ENCODE results near the gene RNF121. TPM values are rescaled to one million over a fixed set of nuclear protein-coding genes. Genes with fewer than 3 reads are reported as not detected.

Gene RNF121
- total and polyA plus RNA-seq, 2 donors (not counting 1 experiment from before 2014, with no cell fraction given), result 31.7 to 56.0 TPM

GRCh38 chr11:72007587-72007986 lies 78.7 kb downstream of the RNF121 start:
- Histone ChIP-seq H3K79me2 (ENCODE audit: control insufficient read depth, insufficient read depth, low read length) (peaks cover 4% of the 10 kb centered on the region), H3K27me3 (replicated peaks in 1 of 4; ENCODE audit: control extremely low read depth in 1 of 4, control insufficient read depth in 3 of 4, insufficient read depth in 4 of 4, low read length in 3 of 4) (no peaks in the 10 kb centered on the region), H3K4me3 (ENCODE audit: control extremely low read depth in 1 of 5, extremely low read depth in 1 of 5, insufficient read depth in 1 of 5, low read depth in 2 of 5, low read length in 4 of 5) (no peak overlapping the region), H2AFZ (ENCODE audit: insufficient read depth, low read depth, low read length, poor library complexity, severe bottlenecking) (no peak overlapping the region), H3K4me1 (ENCODE audit: control insufficient read depth in 2 of 2, insufficient read depth in 2 of 2, low read length in 2 of 2) (no peaks in the 10 kb centered on the region), H4K20me1 (ENCODE audit: control insufficient read depth, insufficient read depth, low read length, poor library complexity, severe bottlenecking) (peaks cover 39% of the 10 kb centered on the region), H3K27ac (ENCODE audit: low read length in 2 of 2) (no peak overlapping the region), H3K4me2 (replicated peaks; ENCODE audit: low read depth, low read length, poor library complexity, severe bottlenecking) (no peak overlapping the region), H3K9me3 (ENCODE audit: control extremely low read depth in 1 of 3, control insufficient read depth in 2 of 3, insufficient read depth in 1 of 3, low read length in 2 of 3) (no peaks in the 10 kb centered on the region), H3K9ac (ENCODE audit: low read length) (no peak overlapping the region), H3K36me3 (replicated peaks in 1 of 2; ENCODE audit: control extremely low read depth in 1 of 2, control insufficient read depth in 1 of 2, extremely low read depth in 1 of 2, insufficient read depth in 2 of 2, low read length in 1 of 2) (peaks cover 2 to 98% of the 10 kb centered on the region in 2 experiments)
- DNase-seq (no peak), ATAC-seq (ENCODE audit: low read depth) (no peak)
- CTCF ChIA-PET, result interaction anchor here (0.6 to 1.4 kb wide), 4 partner anchors 9 to 138 kb away, joined by 3 to 5 read pairs (median 3); partner anchors contain the start of gene IL18BP
- Mint-ChIP-seq H3K27ac (peak overlapping the region; percentile 61), H3K27me3 (no peaks in the 10 kb centered on the region), H3K4me1 (no peaks in the 10 kb centered on the region), H3K9me3 (ENCODE audit: insufficient read depth) (no peaks in the 10 kb centered on the region), H3K4me3 (no peak overlapping the region)
- intact Hi-C loops (cut with micrococcal nuclease), result no loop called here
- POLR2A ChIA-PET, result no interaction called here
- TF ChIP-seq EZH2 (IDR thresholded peaks at IDR 0.05; ENCODE audit: borderline replicate concordance, insufficient read depth, low read depth, low read length, poor library complexity, severe bottlenecking), result no peak
- TF ChIP-seq CTCF (IDR thresholded peaks at IDR 0.05), result no peak
- 89% methylated on average over 5 of the region's 5 CpGs for WGBS (ENCODE audit: insufficient coverage)

GRCh38 chr11:72008728-72009127 lies 79.9 kb downstream of the RNF121 start:
- no peak overlapping the region for H3K4me3 Mint-ChIP-seq
- Histone ChIP-seq H3K36me3 (replicated peaks in 1 of 2; ENCODE audit: control extremely low read depth in 1 of 2, control insufficient read depth in 1 of 2, extremely low read depth in 1 of 2, insufficient read depth in 2 of 2, low read length in 1 of 2) (peaks cover 3 to 99% of the 10 kb centered on the region in 2 experiments), H3K79me2 (ENCODE audit: control insufficient read depth, insufficient read depth, low read length) (peaks cover 4% of the 10 kb centered on the region), H3K9ac (ENCODE audit: low read length) (no peak overlapping the region), H3K4me3 (ENCODE audit: control extremely low read depth in 1 of 5, extremely low read depth in 1 of 5, insufficient read depth in 1 of 5, low read depth in 2 of 5, low read length in 4 of 5) (no peak overlapping the region), H3K4me1 (ENCODE audit: control insufficient read depth in 2 of 2, insufficient read depth in 2 of 2, low read length in 2 of 2) (no peaks in the 10 kb centered on the region), H3K4me2 (replicated peaks; ENCODE audit: low read depth, low read length, poor library complexity, severe bottlenecking) (no peak overlapping the region), H4K20me1 (ENCODE audit: control insufficient read depth, insufficient read depth, low read length, poor library complexity, severe bottlenecking) (peaks cover 50% of the 10 kb centered on the region), H2AFZ (ENCODE audit: insufficient read depth, low read depth, low read length, poor library complexity, severe bottlenecking) (no peak overlapping the region), H3K9me3 (ENCODE audit: control extremely low read depth in 1 of 3, control insufficient read depth in 2 of 3, insufficient read depth in 1 of 3, low read length in 2 of 3) (no peaks in the 10 kb centered on the region), H3K27me3 (replicated peaks in 1 of 4; ENCODE audit: control extremely low read depth in 1 of 4, control insufficient read depth in 3 of 4, insufficient read depth in 4 of 4, low read length in 3 of 4) (no peaks in the 10 kb centered on the region), H3K27ac (ENCODE audit: low read length in 2 of 2) (no peak overlapping the region)
- POLR2A ChIA-PET, result no interaction called here
- no peaks in the 10 kb centered on the region for H3K27me3 Mint-ChIP-seq
- H3K9me3 Mint-ChIP-seq (ENCODE audit: insufficient read depth), result no peaks in the 10 kb centered on the region
- ATAC-seq (ENCODE audit: low read depth), result no peak
- intact Hi-C loops (cut with micrococcal nuclease), result no loop called here
- DNase-seq, result no peak
- TF ChIP-seq EZH2 (IDR thresholded peaks at IDR 0.05; ENCODE audit: borderline replicate concordance, insufficient read depth, low read depth, low read length, poor library complexity, severe bottlenecking) (no peak), CTCF (IDR thresholded peaks at IDR 0.05) (no peak)
- H3K27ac Mint-ChIP-seq, result no peak overlapping the region
- WGBS (ENCODE audit: insufficient coverage), result 97% methylated on average over 6 of the region's 7 CpGs
- no peaks in the 10 kb centered on the region for H3K4me1 Mint-ChIP-seq
- CTCF ChIA-PET, result interaction anchor here (1.3 to 1.4 kb wide), 4 partner anchors 16 to 43 kb away, joined by 3 to 5 read pairs (median 4); no protein-coding TSS in a partner anchor
